GM19193 (cell line): ENCODE measurements around the gene HOXB13.

ENCODE experiments used
- POLR2A ChIP-seq: IDR thresholded peaks from 4 replicates; pipeline ENCODE4 v1.6.1; 2011; ENCODE audit not compliant: insufficient read depth, insufficient read length; ENCODE audit errors: extremely low read depth

HOXB13 gene

DNA sequence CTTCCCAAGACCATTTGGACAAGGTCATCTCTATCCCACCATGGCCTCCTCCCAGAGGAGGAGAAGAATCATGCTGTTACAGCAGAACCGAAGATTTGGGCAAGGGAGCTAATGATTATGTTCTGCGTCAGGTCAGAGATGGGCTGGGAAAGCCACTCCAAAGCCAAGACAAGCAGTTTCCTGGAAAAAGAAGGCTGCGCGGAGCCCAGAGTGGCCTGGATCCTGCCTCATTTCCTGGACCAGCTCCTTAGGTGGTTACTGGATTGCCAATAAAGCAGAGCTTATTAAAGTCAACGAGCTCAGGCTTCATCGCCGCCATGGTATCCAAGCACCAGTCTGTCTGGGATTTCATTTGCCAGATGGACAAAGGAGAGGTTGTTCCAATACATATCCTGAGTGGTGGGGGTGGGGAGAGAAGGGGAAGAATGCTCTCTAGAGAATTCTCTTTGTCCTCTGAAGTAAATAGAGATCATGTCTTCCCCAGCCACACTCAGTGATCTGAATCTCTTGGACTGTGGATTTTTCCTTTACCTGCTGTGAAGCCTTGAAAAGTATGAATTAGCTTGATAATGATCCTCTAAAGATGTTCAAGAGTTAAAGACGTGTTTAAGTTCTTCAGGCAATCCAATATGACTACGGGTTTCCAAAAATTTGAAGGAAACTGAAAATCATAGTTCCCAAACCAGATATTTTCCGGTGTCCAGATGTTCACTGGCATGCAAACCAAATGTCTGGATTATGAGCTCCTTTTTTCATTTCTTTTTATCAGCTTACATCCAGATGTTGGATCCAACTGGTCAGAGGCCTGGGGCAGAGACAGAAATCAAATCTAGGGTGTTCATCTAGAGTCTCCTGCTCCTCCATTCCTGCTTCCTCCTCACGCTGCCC, 23.9 kb downstream of the HOXB13 start:
- no peak for TF ChIP-seq POLR2A

DNA sequence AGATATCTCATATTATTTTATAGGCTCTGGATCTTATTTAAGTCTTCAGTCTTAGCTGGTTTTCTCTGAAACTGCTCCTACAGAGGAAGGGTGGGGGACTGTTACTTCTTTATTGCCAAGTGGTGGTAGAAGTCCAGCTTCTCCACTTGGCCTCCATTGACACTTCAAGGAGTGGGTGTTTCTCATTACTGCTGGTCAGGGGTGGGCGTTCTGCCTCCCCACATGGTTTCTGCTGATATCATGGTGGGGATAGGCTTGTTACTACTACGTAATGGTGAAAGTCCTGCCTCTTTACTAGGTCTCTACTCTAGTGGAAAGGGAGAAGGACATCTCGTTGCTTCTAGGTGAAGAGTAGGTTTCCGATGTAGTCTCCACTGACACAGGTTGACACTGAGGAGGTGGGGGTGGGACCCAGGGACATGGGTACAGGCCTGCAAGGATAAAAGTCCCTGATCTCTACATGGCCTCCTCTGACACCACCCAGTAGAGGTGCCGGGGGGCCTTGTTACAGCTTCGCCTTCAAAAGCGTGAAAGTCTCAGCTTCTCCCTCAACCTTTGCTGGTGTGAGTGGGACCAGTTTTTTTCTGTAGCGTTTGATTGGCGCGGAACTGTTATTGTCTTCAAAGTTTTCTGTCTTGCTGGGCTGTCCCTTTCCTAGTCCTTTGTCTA, 26.6 kb downstream of the HOXB13 start:
- no peak for TF ChIP-seq POLR2A

DNA sequence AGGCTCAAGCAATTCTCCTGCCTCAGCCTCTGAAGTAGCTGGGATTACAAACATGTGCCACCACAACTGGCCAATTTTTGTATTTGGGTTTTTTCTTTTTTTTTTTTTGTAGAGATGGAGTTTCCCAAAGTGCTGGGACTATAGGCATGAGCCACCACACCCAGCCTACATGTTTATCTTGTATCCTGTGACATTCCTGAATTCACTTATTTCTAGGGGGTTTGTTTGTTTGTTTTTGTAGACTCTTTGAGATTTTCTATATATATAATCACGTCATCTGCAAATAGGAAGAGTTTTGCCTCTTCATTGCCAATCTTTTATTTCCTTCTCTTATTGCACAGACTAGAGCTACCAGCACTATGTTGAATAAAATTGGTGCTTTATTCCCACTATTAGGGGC, 35.4 kb downstream of the HOXB13 start:
- no peak for TF ChIP-seq POLR2A

DNA sequence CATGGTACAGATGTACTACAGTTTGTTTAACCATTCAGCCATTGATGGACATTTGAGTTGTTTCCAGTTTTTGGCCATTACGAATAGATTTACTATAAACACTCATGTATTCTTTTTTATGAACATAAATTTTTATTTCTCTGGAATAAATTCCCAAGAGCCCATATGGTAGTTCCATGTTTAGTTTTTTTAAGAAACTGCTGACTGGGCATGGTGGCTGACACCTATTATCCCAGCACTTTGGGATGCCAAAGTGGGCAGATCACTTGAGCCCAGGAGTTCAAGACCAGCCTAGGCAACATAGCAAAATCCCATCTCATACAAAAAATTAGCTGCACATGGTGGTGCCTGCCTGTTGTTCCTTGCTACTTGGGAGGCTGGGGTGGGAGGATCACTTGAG, 36.5 kb downstream of the HOXB13 start:
- no peak for TF ChIP-seq POLR2A

DNA sequence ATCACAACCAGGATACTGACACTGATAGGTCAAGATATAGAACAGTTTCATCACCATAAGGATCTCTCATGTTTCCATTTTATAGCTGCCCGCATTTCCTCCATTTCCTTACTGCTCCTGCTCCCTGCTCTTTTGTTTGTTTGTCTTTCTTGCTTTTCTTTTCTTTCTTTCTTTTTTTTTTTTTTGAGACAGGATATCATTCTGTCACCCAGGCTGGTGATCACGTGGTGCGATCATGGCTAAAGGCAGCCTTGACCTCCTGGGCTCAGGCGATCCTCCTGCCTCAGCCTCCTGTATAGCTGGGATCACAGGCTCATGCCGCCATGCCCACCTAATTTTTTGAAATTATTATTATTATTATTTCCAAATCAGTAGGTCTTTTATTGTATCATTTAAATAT, 37.9 kb downstream of the HOXB13 start:
- no peak for TF ChIP-seq POLR2A

DNA sequence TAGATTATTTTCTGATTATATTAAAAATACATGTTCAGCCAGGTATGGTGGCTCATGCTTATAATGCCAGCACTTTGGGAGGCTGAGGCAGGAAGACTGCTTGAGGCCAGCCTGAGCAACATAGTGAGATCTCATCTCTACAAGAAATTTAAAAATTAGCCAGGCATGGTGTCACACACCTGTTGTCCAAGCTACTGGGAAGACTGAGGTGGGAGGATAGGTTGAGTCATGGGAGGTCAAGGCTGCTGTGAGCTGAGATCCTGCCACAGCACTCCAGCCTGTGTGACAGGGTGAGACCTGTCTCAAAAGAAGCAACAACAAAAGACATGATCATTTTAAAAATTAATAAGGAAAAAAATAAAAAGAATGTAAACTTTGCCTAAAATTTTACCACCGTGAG, 46.9 kb downstream of the HOXB13 start:
- no peak for TF ChIP-seq POLR2A

DNA sequence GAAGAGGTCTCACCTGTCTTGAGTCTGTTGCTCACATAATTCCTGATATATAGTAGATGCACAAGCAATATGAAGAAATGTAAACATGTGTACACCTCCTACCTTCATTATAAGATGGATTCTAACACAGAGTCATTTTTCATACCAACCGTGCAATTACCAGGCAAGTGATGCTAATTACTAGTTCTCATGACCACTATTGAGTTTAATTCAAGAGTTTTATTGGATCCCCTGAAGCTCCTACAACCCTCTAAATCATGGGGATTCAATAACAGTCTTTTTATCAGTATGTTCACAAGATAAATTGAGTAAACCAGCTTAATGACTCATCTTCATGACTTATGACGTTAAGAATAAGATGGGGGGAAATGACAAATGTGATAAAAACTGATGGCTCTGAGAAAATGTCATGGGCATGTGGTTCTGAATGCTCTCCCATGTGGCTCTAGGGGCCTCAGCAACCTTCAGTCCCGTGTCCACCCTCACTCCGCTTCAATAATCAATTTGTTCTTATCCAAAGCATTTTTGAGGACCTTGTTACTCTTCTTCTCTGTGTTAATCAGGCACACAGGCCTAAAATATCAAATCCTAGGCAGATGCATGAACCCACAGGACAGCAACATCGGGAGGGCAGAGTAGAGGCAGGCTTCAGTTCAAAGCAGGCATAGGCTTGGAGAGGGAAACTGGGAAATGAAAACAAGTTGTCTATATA, 49.0 kb downstream of the HOXB13 start:
- TF ChIP-seq POLR2A, result no peak

DNA sequence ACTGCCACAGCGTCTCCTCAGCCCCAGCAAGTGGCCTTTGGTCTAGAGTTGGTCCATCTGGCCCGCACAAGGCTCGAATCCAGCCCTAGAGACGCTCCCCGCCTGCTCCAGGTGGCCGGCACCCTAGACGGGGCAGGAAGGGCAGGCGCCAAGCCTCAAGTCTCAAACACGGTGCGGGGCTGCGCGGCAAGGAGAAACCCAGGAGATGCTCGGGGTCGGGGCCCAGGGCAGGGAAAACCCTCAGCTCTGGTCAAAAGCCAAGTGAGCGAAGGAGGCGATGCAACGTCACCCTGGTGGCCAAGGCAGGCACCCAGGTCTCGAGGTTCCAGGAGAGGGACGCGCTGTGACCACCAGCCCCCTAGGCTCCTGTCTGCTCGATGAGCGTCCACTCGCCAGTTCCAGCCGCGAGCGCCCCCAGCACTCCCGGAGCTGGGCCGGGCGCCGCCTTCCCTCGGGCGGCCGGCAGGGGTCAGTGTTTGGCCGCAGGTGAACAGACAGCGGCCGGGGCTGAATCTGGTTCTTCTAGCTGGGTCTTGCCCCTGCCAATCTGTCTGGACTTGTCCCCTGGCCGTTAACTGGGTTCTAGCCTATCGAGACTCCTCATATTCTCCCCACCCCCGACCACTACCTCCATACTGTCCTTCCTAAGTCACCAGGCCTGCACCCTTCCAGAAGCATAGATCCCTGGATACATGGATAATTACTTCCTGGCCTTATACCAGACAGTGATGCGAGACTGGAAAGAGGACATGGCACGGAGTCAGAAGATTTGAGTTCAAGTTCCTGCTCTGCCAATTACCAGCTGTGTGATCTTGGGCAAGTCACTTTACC, 50.2 kb downstream of the HOXB13 start:
- TF ChIP-seq POLR2A, result no peak

DNA sequence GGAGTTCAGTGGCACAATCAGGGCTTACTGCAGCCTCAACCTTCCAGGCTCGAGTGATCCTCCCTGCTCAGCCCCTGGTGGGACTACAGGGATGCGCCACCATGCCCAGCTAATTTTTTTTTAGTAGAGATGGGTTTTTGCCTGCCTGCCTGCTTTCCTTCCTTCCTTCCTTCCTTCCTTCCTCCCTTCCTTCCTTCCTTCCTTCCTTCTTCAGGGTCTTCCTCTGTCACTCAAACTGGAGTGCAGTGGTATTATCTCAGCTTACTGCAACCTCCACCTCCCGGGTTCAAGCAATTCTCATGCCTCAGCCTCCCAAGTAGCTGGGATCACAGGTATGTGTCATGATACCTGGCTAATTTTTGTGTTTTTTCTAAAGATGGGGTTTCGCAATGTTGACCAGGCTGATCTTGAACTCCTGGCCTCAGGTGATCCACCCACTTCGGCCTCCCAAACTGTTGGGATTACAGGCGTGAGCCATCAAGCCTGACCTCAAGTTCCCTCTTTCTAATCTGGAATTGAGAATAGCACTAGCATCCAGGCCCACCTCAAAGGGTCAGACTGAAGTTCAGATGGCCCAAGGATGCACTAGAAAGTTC, 51.5 kb downstream of the HOXB13 start:
- TF ChIP-seq POLR2A, result no peak
